NCI-H2107 treated with DMSO at 0.1 percent for 48 hours (cell line): ENCODE data around the gene FTO.

Source experiments
- DNase-seq: peaks from one replicate; lab custom pipeline; 2025; ENCODE audit not compliant: unreplicated experiment; lab: John Stamatoyannopoulos, UW

The FTO gene

DNA sequence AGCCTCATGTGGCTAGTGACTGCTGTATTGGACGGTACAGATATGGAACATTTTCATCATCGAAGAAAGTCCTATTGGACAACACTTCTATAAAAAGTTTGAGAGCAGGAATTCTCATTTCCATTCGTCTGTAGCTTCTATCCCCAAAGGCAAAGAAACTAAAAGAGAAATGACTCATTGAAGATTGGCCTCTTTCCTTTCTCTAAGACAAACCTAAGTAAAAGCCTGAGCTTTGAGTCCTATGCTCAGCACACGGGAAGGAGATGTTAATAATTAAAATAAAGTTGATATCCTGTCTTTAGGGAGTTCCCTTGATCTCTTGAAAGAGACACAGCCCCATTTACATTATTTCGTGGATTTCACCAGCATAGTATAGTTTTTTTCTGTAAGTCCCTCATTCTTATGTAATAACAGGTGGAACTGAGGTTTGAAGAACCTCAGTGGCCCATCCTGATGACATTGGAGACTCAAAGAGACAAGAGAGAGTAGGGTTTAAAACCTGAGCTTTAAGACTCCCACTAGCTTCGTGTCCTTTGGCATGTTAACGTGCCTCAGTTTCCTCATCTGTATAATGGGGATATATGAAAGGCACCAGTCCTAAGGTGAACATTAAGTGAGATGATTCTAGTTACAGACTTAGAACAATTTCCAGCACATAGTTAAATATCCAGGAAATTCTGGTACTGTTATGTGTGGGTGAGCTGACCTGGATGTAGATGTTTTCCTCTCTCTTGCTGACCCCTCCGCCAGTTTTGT lies 408.7 kb downstream of the FTO start:
- no peak for DNase-seq

DNA sequence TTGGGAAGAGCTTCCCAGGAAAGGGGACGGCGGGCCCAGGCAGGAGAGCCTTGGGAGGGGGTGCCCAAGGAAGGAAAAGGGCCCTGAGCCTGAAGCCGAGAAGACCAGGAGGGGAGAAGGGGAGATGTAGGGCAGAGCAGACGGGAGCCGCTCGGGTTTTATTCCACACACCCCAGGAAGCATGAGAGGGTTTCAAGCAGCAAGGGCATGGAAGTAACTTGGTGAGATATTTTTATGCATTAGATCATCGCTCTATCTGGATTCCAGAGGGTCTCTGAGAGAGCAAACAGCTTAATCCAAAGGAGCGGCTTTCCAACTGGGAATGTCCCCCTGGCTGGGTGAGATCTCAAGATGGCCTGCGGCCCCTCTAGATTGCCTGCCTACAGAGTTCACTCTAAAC lies 411.6 kb downstream of the FTO start:
- DNase-seq = no peak

DNA sequence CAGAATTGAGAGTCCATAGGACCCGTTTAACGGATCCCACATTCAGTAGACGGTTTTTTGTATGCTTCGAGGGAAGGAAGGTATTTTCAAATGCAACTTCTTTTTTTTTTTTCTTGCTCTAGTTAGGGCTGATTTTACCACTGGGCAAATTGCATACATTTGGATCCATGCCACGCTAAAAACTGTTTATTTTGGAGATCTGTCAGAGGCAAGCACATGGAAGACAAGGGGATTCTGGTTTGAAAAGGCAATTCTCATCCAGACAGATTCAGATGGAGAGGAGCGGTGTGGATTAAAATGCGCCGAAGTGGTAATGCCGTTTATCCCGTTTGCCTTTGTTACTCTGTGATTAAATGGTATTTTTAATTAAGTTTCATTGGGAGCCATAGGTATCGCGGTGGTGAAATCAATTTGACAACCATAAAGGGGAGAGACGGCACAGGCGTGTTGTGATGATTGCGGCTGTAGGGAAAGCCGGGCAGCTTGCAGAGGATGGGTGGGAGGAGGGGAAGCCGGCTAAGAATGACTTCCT lies 412.2 kb downstream of the FTO start:
- no peak for DNase-seq

DNA sequence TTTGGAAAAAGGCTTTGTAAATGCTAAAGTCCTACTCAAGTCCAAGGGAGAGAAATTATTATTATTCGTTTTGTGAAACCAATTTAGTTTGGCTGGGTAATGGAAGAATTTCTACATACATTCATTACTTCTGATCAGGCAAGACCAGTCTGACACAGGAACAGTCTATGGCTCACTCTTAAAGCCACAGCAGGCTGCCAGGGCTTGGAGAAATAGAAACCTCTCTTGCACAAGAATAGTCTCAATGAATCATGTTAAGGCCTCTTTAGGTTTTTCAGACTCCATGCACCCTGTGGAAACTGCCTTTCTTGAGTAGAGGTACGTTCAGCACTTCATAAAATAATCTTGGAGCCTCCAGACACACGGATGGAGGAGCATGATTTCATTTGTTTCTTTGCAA lies 414.9 kb downstream of the FTO start:
- DNase-seq = no peak

DNA sequence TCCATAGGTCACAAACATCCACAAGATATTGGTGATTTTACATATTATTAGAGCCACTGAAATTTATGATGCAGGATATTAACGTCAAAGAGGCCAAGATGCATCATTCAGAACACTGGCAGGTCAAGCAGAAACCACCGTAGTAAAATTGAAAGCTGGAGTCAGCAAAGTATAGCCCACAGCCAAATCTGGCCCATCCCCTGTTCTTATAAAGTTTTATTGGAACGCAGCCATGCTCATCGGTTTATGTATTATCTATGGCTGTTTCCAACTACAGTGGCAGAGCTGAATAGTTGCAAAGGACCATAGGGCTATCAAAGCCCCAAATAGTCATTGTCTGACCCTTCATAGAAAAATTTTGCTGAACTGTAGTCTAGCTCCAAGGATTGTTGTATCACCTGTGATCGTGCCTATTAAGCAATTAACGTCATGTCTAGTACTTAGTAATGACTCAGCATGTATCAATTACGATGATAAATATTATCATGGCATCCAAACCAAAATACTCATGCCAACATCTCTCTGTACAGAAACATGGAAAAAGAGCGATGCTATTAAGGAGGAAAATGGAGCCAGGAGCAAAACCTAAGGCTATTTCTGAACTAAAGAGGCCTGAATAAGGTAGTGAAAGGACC lies 417.0 kb downstream of the FTO start:
- DNase-seq = no peak

DNA sequence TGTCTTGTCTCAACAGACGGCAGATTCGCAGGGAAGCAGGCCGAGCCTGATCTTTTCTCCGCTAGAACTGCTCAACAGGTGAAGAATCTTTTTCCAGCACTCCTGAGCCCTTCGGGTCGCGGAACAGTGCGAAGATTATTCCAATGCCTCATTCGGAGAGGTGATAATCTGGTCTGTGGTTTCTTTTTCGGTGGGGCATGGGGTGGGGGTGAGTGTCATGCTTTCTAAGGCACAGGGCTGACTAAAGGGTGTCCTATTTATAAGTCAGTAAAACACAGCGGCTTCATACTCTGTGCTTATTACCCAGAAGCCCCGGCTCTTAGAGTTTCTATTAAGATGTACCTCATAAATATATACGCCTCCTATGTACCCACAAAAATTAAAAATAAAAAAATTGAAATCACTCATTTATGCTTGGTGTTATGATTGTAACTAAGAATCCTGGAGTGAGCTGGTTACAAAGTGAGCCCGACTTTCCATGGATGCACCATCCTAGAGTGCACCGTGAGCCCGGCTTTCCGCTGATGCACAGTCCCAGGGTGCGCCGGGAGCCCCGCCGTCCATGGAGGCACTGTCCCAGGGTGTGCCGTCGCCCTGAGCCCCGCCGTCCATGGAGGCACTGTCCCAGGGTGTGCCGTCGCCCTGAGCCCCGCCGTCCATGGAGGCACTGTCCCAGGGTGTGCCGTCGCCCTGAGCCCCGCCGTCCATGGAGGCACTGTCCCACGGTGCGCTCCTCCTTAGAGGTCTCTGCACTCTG lies 417.8 kb downstream of the FTO start:
- DNase-seq = no peak

DNA sequence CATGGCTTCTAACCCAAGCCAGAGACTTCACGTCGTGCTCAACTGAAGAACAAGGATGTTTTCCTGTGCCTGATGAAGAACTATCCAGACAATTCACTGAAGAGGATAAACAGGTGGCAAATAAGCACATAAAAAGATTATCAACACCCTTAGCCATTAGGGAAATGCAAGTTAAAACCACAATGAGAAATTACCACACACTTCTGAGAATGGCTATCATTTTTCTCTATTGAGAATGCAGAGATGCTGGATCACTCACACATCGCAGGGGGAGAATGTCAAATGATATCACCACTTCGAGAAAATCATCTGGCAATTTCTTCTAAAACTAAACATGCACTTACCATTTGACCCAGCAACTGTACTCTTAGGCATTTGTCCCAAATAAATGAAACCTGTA lies 419.8 kb downstream of the FTO start:
- DNase-seq = peak; percentile 41

DNA sequence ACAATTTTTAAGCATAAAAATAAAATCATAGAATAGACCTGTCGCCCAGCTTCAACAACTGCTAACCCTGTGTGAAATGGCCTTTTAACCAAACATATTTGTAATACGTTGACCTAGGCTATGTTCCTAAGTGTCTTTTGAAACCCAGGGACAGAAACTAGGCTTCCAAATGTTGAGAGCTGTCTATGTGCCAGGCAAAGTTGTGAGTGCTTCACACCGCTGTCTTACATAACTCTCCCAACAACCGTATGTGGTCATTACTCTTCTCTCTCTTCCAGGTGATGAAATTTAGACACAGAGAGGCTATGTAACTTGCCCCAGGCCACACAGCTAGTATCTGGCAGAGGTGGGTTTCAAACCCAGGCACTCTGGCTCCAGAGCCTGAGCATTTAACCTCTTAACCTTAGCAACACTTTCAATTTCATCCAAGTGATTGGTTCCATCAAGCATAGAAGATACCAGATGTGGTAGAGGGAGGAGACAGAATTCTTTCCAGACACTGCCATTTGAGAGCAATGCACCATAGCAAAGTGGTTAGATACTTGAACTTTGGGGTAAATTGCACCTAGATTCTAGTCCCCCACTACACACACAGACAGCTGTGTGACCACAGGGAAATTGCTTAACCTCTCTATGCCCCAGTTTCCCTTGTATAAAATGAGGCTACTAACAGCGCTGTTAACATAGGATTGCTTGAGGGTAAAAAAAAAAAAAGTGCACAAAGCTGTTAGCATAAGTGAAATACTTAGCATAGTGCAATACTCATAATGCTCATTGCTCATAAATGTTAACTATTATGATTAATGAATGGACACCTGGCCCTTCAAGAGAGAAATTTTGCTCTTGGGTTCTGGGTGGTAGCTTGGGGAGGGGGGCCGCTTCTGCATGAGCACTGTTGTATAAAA lies 422.0 kb downstream of the FTO start:
- DNase-seq = no peak

DNA sequence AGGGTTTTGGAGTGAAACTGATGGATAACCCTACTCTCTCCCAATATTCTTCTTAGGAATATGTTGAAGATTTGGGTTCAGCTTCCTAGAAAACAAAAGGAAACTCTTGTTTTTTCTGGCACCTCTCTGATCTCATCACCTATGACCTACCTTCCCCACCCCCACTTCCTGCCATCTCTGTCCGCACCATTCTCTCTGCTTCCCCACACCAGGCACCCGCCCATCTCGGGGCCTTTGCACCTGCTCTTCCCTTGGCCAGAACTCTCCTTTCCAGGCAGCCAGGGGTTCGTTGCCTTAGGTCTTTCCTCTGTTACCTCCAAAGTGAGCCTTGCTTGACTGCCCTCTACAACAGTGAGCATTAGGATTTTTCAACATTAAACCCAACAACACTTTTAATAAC lies 423.0 kb downstream of the FTO start:
- DNase-seq = no peak

DNA sequence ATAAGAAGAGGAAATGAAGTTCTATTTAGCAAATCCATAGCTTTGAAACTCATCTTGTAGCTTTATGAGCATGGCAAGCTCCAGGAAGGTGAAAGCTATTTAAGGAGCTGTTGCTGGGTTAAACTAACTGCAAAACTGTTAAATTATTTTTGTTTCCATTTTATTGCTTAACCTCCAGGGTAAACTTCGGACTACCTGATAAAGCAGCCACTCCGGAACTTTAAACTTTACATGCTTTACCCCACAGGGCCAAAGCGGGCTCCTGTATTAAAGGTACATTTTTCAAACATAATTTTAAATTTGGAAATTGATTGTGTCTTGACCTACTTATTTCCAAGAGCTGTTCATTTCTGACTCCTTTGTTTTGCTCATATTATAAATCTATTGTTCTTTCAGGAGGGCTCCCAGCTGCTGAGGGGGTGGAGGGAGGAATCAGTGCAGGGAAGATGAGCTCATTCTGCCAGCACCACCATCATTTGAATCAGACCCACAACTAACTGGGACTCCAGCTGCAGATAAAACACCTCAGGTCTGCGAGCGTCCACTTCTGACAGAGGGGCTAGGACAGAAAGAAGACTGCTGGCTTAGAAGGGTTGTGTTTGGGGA lies 424.8 kb downstream of the FTO start:
- DNase-seq = no peak

DNA sequence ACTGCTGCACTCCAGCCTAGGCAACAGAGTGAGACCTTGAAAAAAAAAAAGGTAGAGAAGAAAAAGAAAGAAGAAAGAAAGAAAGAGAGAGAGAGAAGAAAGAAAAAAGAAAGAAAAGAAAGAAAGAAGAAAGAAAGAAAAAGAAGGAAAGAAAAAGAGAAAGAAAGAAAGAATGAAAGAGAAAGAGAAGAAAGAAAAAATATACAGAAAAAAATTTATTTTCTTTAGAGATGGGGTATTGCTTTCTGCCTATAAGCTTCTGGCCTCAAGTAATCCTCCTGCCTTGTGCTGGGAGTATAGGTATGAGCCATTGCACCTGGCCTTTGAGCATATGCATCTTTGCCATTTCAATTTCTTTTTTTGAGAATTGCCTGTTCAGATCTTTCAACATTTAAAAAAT lies 425.9 kb downstream of the FTO start:
- no peak for DNase-seq

DNA sequence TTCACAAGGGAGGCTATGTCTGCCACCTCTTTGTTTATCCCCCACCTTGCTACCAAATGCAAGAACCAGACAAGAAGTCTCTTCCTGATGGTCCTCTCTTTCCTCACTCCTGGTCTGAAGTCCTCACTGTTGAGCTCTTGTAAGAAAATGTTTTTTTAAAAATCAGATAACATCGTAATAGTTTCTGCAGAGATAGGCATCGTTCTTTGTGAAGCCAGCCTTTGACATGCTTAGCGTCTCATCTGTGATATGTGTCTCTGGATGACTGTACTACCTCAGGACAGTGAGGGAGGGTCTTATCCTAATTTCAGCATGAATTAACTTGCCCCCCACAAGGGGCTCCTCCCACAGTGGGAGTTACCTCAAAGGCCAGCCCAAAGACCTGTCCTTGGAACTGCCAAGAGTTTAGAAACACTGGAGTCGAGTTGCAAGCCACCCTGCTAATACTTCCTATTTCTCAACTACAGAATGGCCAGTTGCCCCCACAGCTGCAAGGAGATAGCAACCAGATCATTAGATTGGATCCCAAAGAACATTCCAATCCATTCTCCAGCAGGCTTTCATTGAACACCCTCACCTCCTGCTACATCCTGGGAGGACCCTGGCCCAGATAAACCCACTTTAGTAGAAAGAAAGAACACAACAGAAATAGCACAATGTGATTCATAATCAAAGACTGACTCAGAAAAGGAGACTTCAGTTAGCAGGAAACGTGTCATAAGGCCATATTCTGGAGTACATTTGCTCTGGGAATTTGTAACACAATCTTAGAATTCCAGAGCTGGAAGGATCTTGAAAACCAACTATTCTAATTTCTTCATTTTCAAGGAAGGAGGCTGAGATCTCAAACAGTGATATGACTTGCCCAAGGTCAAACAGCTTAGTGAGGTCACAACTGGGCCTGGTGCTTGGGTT lies 431.7 kb downstream of the FTO start:
- no peak for DNase-seq

DNA sequence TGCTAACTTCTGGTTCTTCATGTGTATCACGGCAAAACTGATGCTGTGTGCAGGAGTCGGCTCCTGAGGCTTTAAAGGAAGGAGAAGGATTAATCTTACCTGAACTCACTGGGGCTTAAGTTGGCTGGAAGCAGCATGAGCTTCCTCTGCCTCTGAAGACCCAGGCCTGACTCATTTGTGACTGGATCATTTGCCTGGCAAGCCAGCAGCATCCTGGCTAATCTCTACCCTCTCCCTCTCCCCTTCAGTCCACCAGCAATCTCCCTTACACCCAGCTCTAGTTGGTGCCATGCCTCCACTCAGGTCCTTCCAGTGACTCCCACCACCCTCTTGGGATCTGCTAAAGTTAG lies 432.3 kb downstream of the FTO start:
- DNase-seq = no peak

DNA sequence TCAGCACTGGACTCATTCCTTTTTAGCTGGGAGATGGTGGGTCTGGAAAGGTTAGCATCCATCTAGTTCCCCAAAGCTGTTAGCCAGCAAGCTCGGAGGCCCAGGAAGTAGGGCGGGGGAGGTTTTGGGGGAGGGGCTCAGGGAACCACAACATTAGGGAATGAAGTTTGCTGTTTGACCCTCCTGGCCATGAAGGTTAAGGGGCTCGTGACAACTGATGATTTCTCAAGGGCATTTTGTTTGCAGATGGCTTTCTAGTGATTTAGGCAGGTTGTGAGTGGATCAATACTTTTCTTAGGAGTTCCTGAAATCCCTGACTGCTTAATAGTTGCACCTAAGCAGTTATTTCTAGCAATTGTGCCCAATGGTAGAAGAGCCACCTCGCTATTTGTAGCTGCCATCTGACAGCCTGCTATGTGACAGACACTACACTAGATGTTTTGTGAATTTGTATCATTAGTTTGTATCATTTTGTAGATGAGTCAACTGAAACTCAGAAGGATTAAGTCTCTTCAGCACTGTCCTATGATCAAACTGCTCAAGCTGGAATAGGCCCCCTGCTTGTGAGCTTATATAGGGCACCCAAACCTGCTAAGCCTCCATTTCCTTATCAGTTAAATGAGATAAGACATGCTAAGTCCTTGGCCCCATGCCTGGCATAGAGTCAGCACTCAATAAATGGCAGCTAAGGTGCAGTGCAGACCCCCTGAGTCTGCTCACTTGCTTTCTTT lies 436.3 kb downstream of the FTO start:
- no peak for DNase-seq

DNA sequence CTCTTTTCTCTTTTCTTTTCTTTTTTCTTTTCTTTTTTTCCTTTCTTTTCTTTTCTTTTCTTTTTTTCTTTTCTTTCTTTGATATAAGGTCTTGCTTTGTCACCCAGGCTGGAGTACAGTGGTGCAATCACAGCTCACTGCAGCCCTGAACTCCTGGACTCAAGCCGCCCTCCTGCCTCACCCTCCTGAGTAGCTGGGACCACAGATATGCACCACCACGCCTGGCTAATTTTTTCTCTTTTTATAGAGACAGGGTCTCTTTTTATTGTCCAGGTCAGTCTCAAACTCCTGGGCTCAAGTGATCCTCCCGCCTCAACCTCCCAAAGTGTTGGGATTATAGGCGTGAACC lies 436.8 kb downstream of the FTO start:
- no peak for DNase-seq

DNA sequence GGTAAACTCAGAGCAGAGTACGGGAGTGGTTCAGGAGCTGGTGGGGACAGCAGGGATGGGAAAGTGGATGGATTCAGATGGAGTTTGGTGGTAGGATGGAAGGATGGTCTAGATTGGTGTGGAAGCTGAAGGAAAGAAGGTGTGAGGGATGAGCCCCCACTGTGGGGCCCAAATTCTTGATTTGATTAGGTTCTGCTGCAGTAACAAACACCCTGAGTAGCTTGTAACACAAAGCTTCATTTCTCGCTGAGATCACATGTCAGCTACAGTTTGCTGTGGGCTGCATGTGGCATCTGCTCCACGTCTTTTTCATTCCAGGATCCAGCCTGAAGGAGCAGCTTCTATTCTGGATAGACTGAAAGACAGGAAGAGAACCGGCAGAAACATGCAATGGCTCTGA lies 438.8 kb downstream of the FTO start:
- no peak for DNase-seq

DNA sequence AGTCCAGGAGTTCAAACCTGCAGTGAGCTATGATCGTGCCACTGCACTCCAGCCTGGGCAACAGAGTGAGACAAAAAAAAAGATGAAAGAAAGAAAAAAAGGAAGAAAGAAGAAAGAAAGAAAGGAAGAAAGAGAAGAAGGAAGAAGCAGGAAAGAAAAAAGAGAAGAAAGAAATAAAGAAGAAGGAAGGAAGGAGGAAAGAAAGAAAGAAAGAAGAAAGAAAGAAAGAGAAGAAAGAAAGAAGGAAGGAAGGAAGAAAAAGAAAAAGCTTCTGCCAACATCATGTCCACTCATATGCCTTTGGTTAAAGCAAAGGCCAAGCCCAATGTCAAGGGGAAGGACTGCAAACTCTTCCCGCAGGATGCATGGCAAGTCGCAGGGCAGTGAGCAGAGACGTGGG lies 439.5 kb downstream of the FTO start:
- no peak for DNase-seq

DNA sequence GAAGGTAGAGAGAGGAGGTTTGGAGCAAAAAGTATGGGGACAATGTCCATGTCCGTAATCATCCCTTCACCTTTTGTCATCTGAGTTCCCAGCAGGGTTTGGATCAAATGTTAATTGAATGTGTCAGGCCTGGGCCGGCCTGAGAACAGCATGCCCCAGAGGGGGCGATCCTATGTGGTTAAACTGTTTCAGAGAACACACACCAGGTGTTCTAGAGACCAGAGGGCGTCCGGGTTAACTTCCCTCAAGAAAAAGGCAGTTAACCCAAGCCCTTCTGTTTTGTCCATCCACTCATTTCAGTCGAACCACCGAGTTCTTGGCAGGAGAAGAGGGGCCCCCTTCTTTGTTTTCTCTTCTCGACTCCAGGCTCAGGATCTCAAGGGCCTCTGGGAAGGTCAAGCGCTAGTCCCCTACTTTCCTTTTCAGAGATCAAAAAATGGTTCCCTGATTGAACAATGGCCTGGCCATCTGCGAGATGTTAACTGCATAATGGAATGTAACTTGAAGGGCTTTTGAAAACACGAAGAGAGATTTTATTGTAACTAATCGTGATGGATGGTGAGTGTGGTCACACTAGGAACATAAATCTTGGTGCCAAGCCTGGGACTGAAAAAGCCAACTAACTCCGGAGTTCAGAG lies 440.1 kb downstream of the FTO start:
- no peak for DNase-seq

DNA sequence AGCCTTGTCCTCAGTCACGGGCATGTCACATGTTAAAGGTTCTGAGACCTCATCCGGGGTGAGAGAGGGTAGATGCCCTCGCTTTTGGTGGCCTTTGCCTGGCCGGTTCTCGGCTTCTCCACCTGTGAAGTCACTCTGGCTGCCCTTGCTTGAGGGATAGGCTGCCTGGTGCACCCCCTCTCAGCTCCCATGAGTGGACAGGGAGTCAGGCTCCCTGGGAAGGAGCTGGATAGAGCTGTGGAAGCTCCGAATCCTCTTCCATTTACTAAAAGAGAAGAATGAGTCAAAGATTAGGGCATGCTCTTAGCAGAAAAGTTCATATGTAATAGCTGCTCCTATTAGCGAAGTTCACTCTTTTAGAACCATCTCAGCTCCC lies 440.6 kb downstream of the FTO start:
- no peak for DNase-seq
